Fibroblast of lung (primary cell): ENCODE data around the gene SLC16A7. TPM values are rescaled to one million over a fixed set of nuclear protein-coding genes. Genes with fewer than 3 reads are reported as not detected.

Experiments
- DNase-seq, 2 donors: peaks; one replicate each; pipeline versions ENCODE4 v3.0.0 to v3.0.0-alpha.2; 2010; ENCODE audit warnings: low read depth in 2 of 2
- H2AFZ ChIP-seq: 2 replicates; pipeline ENCODE4 v1.5.1; 2012; ENCODE audit warnings: low read length, control low read depth, inconsistent platforms
- H3K27ac ChIP-seq: 2 replicates; pipeline ENCODE4 v1.5.1; 2011; ENCODE audit warnings: low read length, control low read depth; ENCODE audit not compliant: insufficient read depth
- H3K27me3 ChIP-seq: 2 replicates; pipeline ENCODE4 v1.5.1; 2011; ENCODE audit warnings: mild to moderate bottlenecking, low read length; ENCODE audit not compliant: control insufficient read depth, insufficient read depth
- H3K36me3 ChIP-seq: 2 replicates; pipeline ENCODE4 v1.5.1; 2011; ENCODE audit warnings: low read length; ENCODE audit not compliant: control insufficient read depth, insufficient read depth
- H3K4me1 ChIP-seq: 2 replicates; pipeline ENCODE4 v1.5.1; 2011; ENCODE audit warnings: low read length; ENCODE audit not compliant: control insufficient read depth, insufficient read depth; ENCODE audit errors: extremely low read depth
- H3K4me2 ChIP-seq: 2 replicates; pipeline ENCODE4 v1.5.1; 2011; ENCODE audit warnings: low read length, control low read depth; ENCODE audit not compliant: insufficient read depth; ENCODE audit errors: extremely low read depth
- H3K4me3 ChIP-seq, 4 experiments: fragments of 200-600 bp in 1 of 4; sonication (generic) in 1 of 4; replicated peaks in 1 of 4; 2 replicates each; pipeline ENCODE4 v1.5.1; 2011 to 2016; ENCODE audit warnings: low read length in 4 of 4, low read depth in 3 of 4, mild to moderate bottlenecking in 3 of 4, control low read depth in 2 of 4, inconsistent platforms in 1 of 4, mixed read lengths in 1 of 4; ENCODE audit not compliant: insufficient read depth in 1 of 4; ENCODE audit errors: control extremely low read depth in 1 of 4
- H3K79me2 ChIP-seq: 2 replicates; pipeline ENCODE4 v1.5.1; 2012; ENCODE audit warnings: mild to moderate bottlenecking, low read length, inconsistent platforms; ENCODE audit not compliant: control insufficient read depth, insufficient read depth
- H3K9ac ChIP-seq: 2 replicates; pipeline ENCODE4 v1.5.1; 2011; ENCODE audit warnings: mild to moderate bottlenecking, low read length, control low read depth; ENCODE audit not compliant: insufficient read depth
- H3K9me3 ChIP-seq: 2 replicates; pipeline ENCODE4 v1.5.1; 2012; ENCODE audit warnings: low read depth, low read length; ENCODE audit not compliant: control insufficient read depth, insufficient read depth
- H4K20me1 ChIP-seq: 2 replicates; pipeline ENCODE4 v1.5.1; 2011; ENCODE audit warnings: low read length; ENCODE audit not compliant: control insufficient read depth, insufficient read depth; ENCODE audit errors: extremely low read depth
- EZH2 ChIP-seq: IDR thresholded peaks from 2 replicates; pipeline ENCODE4 v1.5.1; 2012; ENCODE audit warnings: low read length, control low read depth, mild to moderate bottlenecking; ENCODE audit errors: missing control alignments
- polyA plus RNA-seq, 2 donors: library from polyadenylated mRNA; depleted of rRNA in 1 of 2; stranded (reverse) in 1 of 2; unstranded in 1 of 2; fragments of >200 nt; gene quantifications; 2 replicates each; pipeline ENCODE4 v1.2.1, GENCODE V29; 2011 to 2012; ENCODE audit warnings: missing spikeins in 1 of 2
- total RNA-seq: library from RNA; depleted of rRNA; stranded (reverse); fragments of >200 nt; gene quantifications from 2 replicates; pipeline ENCODE4 v1.2.1, GENCODE V29; 2014
- TF ChIP-seq, protein P1 (sequence below), 2 donors: IDR thresholded peaks in 1 of 2; conservative IDR thresholded peaks in 1 of 2; 1 replicate in 1 of 2; 2 replicates in 1 of 2; pipeline ENCODE4 v1.5.1; 2011 to 2012; ENCODE audit warnings: low read length in 2 of 2, control low read depth in 1 of 2, inconsistent platforms in 1 of 2, low read depth in 1 of 2, mild to moderate bottlenecking in 1 of 2

Gene SLC16A7
- total and polyA plus RNA-seq, 2 donors (not counting 1 experiment from before 2014, with no cell fraction given): 40.2 to 110 TPM

DNA sequence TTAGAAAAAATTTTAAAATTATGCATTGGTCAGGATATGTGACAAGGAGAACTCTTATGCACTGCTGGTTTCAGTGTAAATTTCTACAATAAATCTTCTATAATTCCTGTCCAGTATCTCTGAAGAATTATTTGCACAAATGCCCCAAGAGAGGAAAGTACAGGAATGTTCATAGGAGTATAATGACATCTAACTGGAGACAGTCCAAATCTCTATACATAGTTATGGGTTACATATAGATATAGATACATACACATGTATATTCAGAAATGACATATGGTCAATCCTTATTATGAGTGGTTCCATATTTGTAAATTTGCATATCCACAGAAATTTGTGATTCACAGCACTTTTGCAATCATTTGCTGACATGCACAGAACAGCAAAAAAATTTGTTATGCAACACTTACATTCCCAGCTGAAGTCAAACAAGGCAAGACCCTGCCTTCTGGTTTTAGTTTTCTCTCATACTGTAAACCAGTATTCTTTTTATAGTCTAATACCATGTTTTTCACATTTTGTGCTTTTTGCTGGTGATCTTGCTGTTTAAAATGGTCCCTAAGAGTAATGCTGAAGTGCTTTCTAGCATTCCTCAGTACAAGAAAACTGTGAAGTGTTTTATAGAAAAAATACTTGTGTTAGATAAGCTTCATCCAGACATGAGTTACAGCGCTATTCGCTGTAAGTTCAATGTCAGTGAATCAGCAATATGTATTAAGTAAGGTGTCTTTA, 103.8 kb downstream of the SLC16A7 start:
- H3K27ac ChIP-seq: peak overlapping the region; percentile 33
- no peaks in the 10 kb centered on the region for H3K27me3 ChIP-seq
- peak overlapping the region; percentile 55 for H3K4me2 ChIP-seq
- peaks cover 6% of the 10 kb centered on the region for H3K4me1 ChIP-seq
- no peak overlapping the region for H3K9ac ChIP-seq
- H2AFZ ChIP-seq: no peak overlapping the region
- no peaks in the 10 kb centered on the region for H3K79me2 ChIP-seq
- no peaks in the 10 kb centered on the region for H4K20me1 ChIP-seq
- H3K36me3 ChIP-seq: no peaks in the 10 kb centered on the region
- peak; percentile 76 to 94 for DNase-seq
- no peak for TF ChIP-seq EZH2
- TF ChIP-seq, protein P1, sequence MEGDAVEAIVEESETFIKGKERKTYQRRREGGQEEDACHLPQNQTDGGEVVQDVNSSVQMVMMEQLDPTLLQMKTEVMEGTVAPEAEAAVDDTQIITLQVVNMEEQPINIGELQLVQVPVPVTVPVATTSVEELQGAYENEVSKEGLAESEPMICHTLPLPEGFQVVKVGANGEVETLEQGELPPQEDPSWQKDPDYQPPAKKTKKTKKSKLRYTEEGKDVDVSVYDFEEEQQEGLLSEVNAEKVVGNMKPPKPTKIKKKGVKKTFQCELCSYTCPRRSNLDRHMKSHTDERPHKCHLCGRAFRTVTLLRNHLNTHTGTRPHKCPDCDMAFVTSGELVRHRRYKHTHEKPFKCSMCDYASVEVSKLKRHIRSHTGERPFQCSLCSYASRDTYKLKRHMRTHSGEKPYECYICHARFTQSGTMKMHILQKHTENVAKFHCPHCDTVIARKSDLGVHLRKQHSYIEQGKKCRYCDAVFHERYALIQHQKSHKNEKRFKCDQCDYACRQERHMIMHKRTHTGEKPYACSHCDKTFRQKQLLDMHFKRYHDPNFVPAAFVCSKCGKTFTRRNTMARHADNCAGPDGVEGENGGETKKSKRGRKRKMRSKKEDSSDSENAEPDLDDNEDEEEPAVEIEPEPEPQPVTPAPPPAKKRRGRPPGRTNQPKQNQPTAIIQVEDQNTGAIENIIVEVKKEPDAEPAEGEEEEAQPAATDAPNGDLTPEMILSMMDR (conservative IDR thresholded peaks at IDR 0.05 in 1 of 2, IDR thresholded peaks at IDR 0.05 in 1 of 2; ENCODE audit: low read depth in 1 of 2, low read length in 2 of 2): no peak
- no peaks in the 10 kb centered on the region for H3K9me3 ChIP-seq
- H3K4me3 ChIP-seq: peak overlapping the region in 1 of 4 experiments; percentile 0

DNA sequence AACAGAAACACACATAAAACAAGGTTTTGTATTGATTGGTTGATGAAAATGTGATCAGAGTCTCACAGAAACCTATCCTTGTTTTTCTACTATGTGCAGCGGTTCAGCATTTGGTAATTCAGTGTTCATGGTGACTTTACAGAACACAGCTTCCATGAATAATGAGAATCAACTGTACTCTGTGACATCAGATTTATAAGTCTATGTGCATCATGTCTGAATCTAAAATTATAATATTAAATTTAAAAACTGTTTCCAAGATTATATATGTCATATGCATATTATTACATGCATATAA, 104.3 kb downstream of the SLC16A7 start:
- Histone ChIP-seq H3K4me2 (no peak overlapping the region), H3K79me2 (no peaks in the 10 kb centered on the region), H3K9me3 (no peaks in the 10 kb centered on the region), H3K27me3 (no peaks in the 10 kb centered on the region), H3K27ac (peak overlapping the region; percentile 33), H2AFZ (no peak overlapping the region), H4K20me1 (no peaks in the 10 kb centered on the region), H3K4me3 (peak overlapping the region in 1 of 4 experiments; percentile 0), H3K9ac (no peak overlapping the region), H3K36me3 (no peaks in the 10 kb centered on the region), H3K4me1 (peaks cover 6% of the 10 kb centered on the region)
- no peak for DNase-seq
- no peak for TF ChIP-seq EZH2
- TF ChIP-seq, protein P1 (conservative IDR thresholded peaks at IDR 0.05 in 1 of 2, IDR thresholded peaks at IDR 0.05 in 1 of 2; ENCODE audit: low read depth in 1 of 2, low read length in 2 of 2): no peak

DNA sequence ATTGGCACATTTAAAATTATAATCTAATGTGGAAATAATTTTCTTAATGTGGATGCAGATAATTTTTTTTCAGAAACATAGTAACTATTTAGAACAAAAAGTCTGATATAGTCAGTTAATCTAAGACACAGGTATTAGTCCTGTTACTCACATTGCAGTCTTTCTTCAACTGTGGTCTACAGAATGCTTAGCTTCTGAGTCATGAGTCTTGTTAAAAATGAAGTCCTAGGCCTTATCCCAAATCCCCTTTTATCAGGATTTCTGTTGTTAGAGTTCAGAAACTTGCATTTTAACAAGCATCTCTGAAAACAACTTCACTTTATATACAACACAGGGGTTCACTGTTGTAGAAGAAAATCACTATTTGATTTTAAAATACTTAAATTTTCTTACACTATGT, 112.2 kb downstream of the SLC16A7 start:
- H3K9me3 ChIP-seq: no peaks in the 10 kb centered on the region
- peak; percentile 59 to 86 for DNase-seq
- no peak overlapping the region for H3K4me3 ChIP-seq
- no peaks in the 10 kb centered on the region for H3K79me2 ChIP-seq
- no peak overlapping the region for H3K27ac ChIP-seq
- H2AFZ ChIP-seq: no peak overlapping the region
- no peaks in the 10 kb centered on the region for H3K36me3 ChIP-seq
- no peak overlapping the region for H3K4me2 ChIP-seq
- H4K20me1 ChIP-seq: no peaks in the 10 kb centered on the region
- H3K27me3 ChIP-seq: no peaks in the 10 kb centered on the region
- no peak overlapping the region for H3K9ac ChIP-seq
- H3K4me1 ChIP-seq: no peaks in the 10 kb centered on the region
- TF ChIP-seq, protein P1 (conservative IDR thresholded peaks at IDR 0.05 in 1 of 2, IDR thresholded peaks at IDR 0.05 in 1 of 2; ENCODE audit: low read depth in 1 of 2, low read length in 2 of 2): no peak
- TF ChIP-seq EZH2: no peak
